ENCODE results near the gene APBB3. TPM values are rescaled to one million over a fixed set of nuclear protein-coding genes. Genes with fewer than 3 reads are reported as not detected.

Gene APBB3
- total RNA-seq, 1 experiment from 2014 or later, result 25.1 TPM

DNA sequence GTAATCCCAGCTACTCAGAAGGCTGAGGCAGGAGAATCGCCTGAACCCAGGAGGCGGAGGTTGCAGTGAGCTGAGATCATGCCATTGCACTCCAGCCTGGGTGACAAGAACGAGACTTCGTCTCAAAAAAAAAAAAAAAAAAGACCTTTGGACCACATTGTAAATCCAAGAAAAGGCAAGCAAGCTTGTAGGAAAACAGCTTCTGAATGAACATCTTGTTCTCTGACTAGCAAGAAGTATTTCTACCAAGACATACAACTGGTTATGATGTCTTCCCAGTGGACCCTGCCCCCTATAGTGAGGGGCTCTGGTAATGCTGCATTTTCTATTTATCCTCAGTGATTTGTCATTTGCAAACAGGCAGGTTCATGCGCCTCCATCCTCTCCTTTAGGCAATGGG, 21.4 kb downstream of the APBB3 start:
- peaks cover 19% of the 10 kb centered on the region for H3K4me1 Mint-ChIP-seq (ENCODE audit: low read depth, unreplicated experiment)
- Histone ChIP-seq H3K4me1 (peaks cover 13% of the 10 kb centered on the region), H3K27me3 (replicated peaks; ENCODE audit: control insufficient read depth, insufficient read depth, low read length) (no peaks in the 10 kb centered on the region), H3K36me3 (ENCODE audit: control insufficient read depth, insufficient read depth, low read length) (no peaks in the 10 kb centered on the region; the same call in 1 of the 2 replicates), H3K9me3 (no peaks in the 10 kb centered on the region), H3K4me3 (ENCODE audit: low read depth, low read length) (no peak overlapping the region)
- H3K9me3 Mint-ChIP-seq (ENCODE audit: unreplicated experiment), result no peaks in the 10 kb centered on the region
- H3K36me3 Mint-ChIP-seq (ENCODE audit: insufficient read depth, unreplicated experiment), result peaks cover 92% of the 10 kb centered on the region
- ChIA-PET CTCF (interaction anchor here (0.7 kb wide), 1 partner anchor 299 kb away, joined by 3 read pairs; no protein-coding TSS in a partner anchor), POLR2A (interaction anchor here (0.6 to 1.0 kb wide), 3 partner anchors 15 to 255 kb away, joined by 3 read pairs; partner anchors contain the start of gene HBEGF)
- TF ChIP-seq, protein P1, sequence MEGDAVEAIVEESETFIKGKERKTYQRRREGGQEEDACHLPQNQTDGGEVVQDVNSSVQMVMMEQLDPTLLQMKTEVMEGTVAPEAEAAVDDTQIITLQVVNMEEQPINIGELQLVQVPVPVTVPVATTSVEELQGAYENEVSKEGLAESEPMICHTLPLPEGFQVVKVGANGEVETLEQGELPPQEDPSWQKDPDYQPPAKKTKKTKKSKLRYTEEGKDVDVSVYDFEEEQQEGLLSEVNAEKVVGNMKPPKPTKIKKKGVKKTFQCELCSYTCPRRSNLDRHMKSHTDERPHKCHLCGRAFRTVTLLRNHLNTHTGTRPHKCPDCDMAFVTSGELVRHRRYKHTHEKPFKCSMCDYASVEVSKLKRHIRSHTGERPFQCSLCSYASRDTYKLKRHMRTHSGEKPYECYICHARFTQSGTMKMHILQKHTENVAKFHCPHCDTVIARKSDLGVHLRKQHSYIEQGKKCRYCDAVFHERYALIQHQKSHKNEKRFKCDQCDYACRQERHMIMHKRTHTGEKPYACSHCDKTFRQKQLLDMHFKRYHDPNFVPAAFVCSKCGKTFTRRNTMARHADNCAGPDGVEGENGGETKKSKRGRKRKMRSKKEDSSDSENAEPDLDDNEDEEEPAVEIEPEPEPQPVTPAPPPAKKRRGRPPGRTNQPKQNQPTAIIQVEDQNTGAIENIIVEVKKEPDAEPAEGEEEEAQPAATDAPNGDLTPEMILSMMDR (IDR thresholded peaks at IDR 0.05; ENCODE audit: insufficient read depth in 1 of 2, low read depth in 1 of 2, low read length in 1 of 2, severe bottlenecking in 1 of 2, unreplicated experiment in 1 of 2), result no peak
- DNase-seq, result no peak
- no TSS peak for BruUV-seq (replicated peaks)
- H3K27ac Mint-ChIP-seq (ENCODE audit: unreplicated experiment), result no peak overlapping the region
- H3K4me3 Mint-ChIP-seq (ENCODE audit: unreplicated experiment), result no peak overlapping the region
- H3K27me3 Mint-ChIP-seq (ENCODE audit: insufficient read depth, unreplicated experiment), result no peaks in the 10 kb centered on the region
- intact Hi-C loops (cut with micrococcal nuclease; ENCODE audit: unreplicated experiment), result no loop called here

DNA sequence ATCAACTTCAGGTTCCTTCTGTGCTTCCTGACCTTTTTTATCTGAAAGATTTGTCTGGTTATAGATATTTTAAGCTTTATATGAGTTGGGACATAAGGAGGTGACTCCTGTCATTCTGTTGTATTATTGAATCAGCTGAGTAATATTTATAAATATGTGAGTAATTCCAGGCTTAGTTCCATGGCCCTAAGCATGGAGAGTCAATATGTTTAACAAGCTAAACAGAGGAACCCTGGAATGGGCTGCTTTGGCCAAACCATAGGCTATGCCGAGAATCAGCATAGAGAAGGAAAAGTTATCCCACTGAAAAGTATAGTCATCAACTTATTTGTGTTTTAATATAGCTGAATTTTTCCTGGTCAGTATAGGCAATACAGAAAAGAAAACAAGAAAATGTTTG, 24.2 kb downstream of the APBB3 start:
- no peaks in the 10 kb centered on the region for H3K27me3 Mint-ChIP-seq (ENCODE audit: insufficient read depth, unreplicated experiment)
- H3K36me3 Mint-ChIP-seq (ENCODE audit: insufficient read depth, unreplicated experiment), result peaks cover 85% of the 10 kb centered on the region
- no peak overlapping the region for H3K4me3 Mint-ChIP-seq (ENCODE audit: unreplicated experiment)
- no peaks in the 10 kb centered on the region for H3K9me3 Mint-ChIP-seq (ENCODE audit: unreplicated experiment)
- H3K36me3 ChIP-seq (ENCODE audit: control insufficient read depth, insufficient read depth, low read length), result no peaks in the 10 kb centered on the region; the same call in 1 of the 2 replicates
- POLR2A ChIA-PET, result no interaction called here
- intact Hi-C loops (cut with micrococcal nuclease; ENCODE audit: unreplicated experiment), result no loop called here
- H3K9me3 ChIP-seq, result no peaks in the 10 kb centered on the region
- no peak overlapping the region for H3K4me3 ChIP-seq (ENCODE audit: low read depth, low read length)
- TF ChIP-seq, protein P1 (IDR thresholded peaks at IDR 0.05; ENCODE audit: insufficient read depth in 1 of 2, low read depth in 1 of 2, low read length in 1 of 2, severe bottlenecking in 1 of 2, unreplicated experiment in 1 of 2), result no peak
- CTCF ChIA-PET, result no interaction called here
- no peak overlapping the region for H3K27ac Mint-ChIP-seq (ENCODE audit: unreplicated experiment)
- no TSS peak for BruUV-seq (replicated peaks)
- H3K4me1 Mint-ChIP-seq (ENCODE audit: low read depth, unreplicated experiment), result peaks cover 7% of the 10 kb centered on the region
- no peaks in the 10 kb centered on the region for H3K27me3 ChIP-seq (replicated peaks; ENCODE audit: control insufficient read depth, insufficient read depth, low read length)
- DNase-seq, result no peak
- H3K4me1 ChIP-seq, result no peaks in the 10 kb centered on the region

- no TSS peak for BruUV-seq (replicated peaks)
- Histone ChIP-seq H3K27me3 (replicated peaks; ENCODE audit: control insufficient read depth, insufficient read depth, low read length) (no peaks in the 10 kb centered on the region), H3K36me3 (ENCODE audit: control insufficient read depth, insufficient read depth, low read length) (peaks cover 4% of the 10 kb centered on the region; the same call in 1 of the 2 replicates), H3K4me3 (ENCODE audit: low read depth, low read length) (no peak overlapping the region), H3K9me3 (no peaks in the 10 kb centered on the region), H3K4me1 (no peaks in the 10 kb centered on the region)
- intact Hi-C loops (cut with micrococcal nuclease; ENCODE audit: unreplicated experiment), result no loop called here
- H3K27me3 Mint-ChIP-seq (ENCODE audit: insufficient read depth, unreplicated experiment), result no peaks in the 10 kb centered on the region
- no peaks in the 10 kb centered on the region for H3K9me3 Mint-ChIP-seq (ENCODE audit: unreplicated experiment)
- H3K4me1 Mint-ChIP-seq (ENCODE audit: low read depth, unreplicated experiment), result no peaks in the 10 kb centered on the region
- ChIA-PET POLR2A (no interaction called here), CTCF (no interaction called here)
- DNase-seq, result no peak
- H3K4me3 Mint-ChIP-seq (ENCODE audit: unreplicated experiment), result no peak overlapping the region
- peaks cover 43% of the 10 kb centered on the region for H3K36me3 Mint-ChIP-seq (ENCODE audit: insufficient read depth, unreplicated experiment)
- no peak overlapping the region for H3K27ac Mint-ChIP-seq (ENCODE audit: unreplicated experiment)
- TF ChIP-seq, protein P1 (IDR thresholded peaks at IDR 0.05; ENCODE audit: insufficient read depth in 1 of 2, low read depth in 1 of 2, low read length in 1 of 2, severe bottlenecking in 1 of 2, unreplicated experiment in 1 of 2), result no peak
Measured at GRCh38 chr5:140524003-140524402, 40.4 kb downstream of the APBB3 start.
